Measurements from ENCODE around the gene COBL. TPM values are rescaled to one million over a fixed set of nuclear protein-coding genes. Genes with fewer than 3 reads are reported as not detected.

Gene COBL
- total and polyA plus RNA-seq, 2 donors (not counting 3 experiments of a cell fraction or from before 2014, with no cell fraction given), result 0.11 TPM; not detected in 1

DNA sequence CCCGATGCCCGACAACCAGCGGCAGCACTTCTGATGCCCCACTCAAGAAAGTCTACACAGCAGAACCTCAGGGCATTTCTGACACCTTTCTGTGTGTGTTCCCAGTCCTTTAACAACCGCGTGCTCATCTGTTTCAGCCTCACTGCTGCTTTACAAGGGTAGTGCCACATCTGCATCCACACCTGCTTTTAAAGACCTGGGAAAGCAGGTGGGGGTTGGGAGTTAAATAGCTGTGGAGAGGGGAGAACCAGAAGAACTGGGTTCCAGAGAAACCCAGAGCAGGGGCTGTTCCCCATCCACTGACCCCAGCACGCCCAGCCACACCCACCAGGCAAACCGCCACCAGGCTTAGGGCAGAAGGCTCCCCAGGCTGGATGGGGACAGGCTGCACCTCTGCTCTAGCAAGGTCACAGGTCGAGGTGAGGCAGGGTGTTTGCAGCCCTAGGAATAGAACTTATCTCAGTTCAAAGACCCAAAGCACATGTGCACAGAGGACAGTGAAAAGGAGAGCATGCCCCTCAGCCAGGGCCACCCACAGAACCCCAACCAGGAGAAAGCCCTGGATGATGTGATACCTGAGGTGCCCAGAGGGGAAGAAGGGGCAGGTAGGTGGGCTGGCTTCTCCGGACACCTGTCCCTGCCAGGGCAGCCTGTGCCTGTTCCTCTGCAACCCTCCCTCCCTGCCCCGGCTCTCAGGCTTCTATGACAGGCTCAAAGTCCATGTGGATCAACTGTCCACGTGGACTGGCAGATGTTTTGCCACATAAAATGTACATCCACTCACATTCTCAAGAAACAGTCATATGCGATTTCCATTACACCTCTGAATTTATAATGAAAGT is 51.3 kb downstream of the COBL start:
- Histone ChIP-seq H3K27me3 (ENCODE audit: control insufficient read depth in 2 of 2, insufficient read depth in 2 of 2, low read length in 2 of 2) (no peaks in the 10 kb centered on the region), H3K79me2 (ENCODE audit: control insufficient read depth, insufficient read depth, low read length) (no peaks in the 10 kb centered on the region), H3K9ac (replicated peaks; ENCODE audit: extremely low read depth, insufficient read depth, low read length) (no peak overlapping the region), H2AFZ (ENCODE audit: low read depth, low read length) (no peak overlapping the region), H3K9me1 (replicated peaks; ENCODE audit: control insufficient read depth, extremely low read depth, insufficient read depth, low read length) (no peaks in the 10 kb centered on the region), H3K36me3 (ENCODE audit: control insufficient read depth in 2 of 2, extremely low read depth in 1 of 2, insufficient read depth in 2 of 2, low read length in 2 of 2) (no peaks in the 10 kb centered on the region), H3K27ac (ENCODE audit: insufficient read depth, low read depth, low read length) (no peak overlapping the region), H3K4me3 (replicated peaks in 1 of 3; ENCODE audit: insufficient read depth in 1 of 3, low read depth in 1 of 3, low read length in 3 of 3) (no peak overlapping the region), H4K20me1 (replicated peaks; ENCODE audit: control insufficient read depth, extremely low read depth, insufficient read depth, low read length) (no peaks in the 10 kb centered on the region), H3K4me1 (ENCODE audit: control insufficient read depth, extremely low read depth, insufficient read depth, low read length) (no peaks in the 10 kb centered on the region), H3K4me2 (ENCODE audit: insufficient read depth, low read length) (no peak overlapping the region), H3K9me3 (replicated peaks; ENCODE audit: control insufficient read depth, insufficient read depth, low read length) (no peaks in the 10 kb centered on the region)
- ChIA-PET POLR2A (no interaction called here), CTCF (interaction anchor here (0.7 kb wide), 1 partner anchor 104 kb away, joined by 3 read pairs; no protein-coding TSS in a partner anchor)
- no peak for TF ChIP-seq MAX (IDR thresholded peaks at IDR 0.05; ENCODE audit: insufficient read depth, insufficient read length)
- TF ChIP-seq, protein P1, sequence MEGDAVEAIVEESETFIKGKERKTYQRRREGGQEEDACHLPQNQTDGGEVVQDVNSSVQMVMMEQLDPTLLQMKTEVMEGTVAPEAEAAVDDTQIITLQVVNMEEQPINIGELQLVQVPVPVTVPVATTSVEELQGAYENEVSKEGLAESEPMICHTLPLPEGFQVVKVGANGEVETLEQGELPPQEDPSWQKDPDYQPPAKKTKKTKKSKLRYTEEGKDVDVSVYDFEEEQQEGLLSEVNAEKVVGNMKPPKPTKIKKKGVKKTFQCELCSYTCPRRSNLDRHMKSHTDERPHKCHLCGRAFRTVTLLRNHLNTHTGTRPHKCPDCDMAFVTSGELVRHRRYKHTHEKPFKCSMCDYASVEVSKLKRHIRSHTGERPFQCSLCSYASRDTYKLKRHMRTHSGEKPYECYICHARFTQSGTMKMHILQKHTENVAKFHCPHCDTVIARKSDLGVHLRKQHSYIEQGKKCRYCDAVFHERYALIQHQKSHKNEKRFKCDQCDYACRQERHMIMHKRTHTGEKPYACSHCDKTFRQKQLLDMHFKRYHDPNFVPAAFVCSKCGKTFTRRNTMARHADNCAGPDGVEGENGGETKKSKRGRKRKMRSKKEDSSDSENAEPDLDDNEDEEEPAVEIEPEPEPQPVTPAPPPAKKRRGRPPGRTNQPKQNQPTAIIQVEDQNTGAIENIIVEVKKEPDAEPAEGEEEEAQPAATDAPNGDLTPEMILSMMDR (IDR thresholded peaks at IDR 0.05; ENCODE audit: extremely low read depth in 1 of 2, insufficient read depth in 1 of 2, low read depth in 1 of 2, low read length in 2 of 2), result no peak
- intact Hi-C loops (cut with micrococcal nuclease), result no loop called here
- BruUV-seq (replicated peaks), result no TSS peak
- FAIRE-seq, result no peak
- no peak for DNase-seq (ENCODE audit: low read depth, low spot score)
- dilution Hi-C loops (cut with MboI; ENCODE audit: extremely low pct_ligation_motif_present, low sequenced_read_pairs), result no loop called here
